NCI-H774 (cell line): ENCODE data around the gene ACACA.

ENCODE experiments used
- DNase-seq: peaks from one replicate; lab custom pipeline; 2025; lab: John Stamatoyannopoulos, UW

ACACA gene

GRCh38 chr17:37131669-37132611 is 274.7 kb downstream of the ACACA start:
- DNase-seq: no peak

GRCh38 chr17:37130984-37131446 is 275.6 kb downstream of the ACACA start:
- DNase-seq: no peak

- DNase-seq: no peak
Measured at GRCh38 chr17:37124821-37125173, 281.8 kb downstream of the ACACA start.

GRCh38 chr17:37123941-37124820 is 282.5 kb downstream of the ACACA start:
- DNase-seq: no peak

- DNase-seq: no peak
Measured at GRCh38 chr17:37123386-37123785, 283.2 kb downstream of the ACACA start.

- DNase-seq: no peak
Measured at GRCh38 chr17:37121616-37122015, 285.0 kb downstream of the ACACA start.

- DNase-seq: no peak
Measured at GRCh38 chr17:37118366-37119137, 288.1 kb downstream of the ACACA start.

- DNase-seq: peak; percentile 15
Measured at GRCh38 chr17:37117373-37118142, 289.1 kb downstream of the ACACA start.

GRCh38 chr17:37116671-37117185 is 289.9 kb downstream of the ACACA start:
- DNase-seq: no peak

GRCh38 chr17:37111329-37111728 is 295.3 kb downstream of the ACACA start:
- DNase-seq: no peak

GRCh38 chr17:37110746-37111145 is 295.9 kb downstream of the ACACA start:
- DNase-seq: no peak

- DNase-seq: no peak
Measured at GRCh38 chr17:37109731-37110710, 296.6 kb downstream of the ACACA start.

GRCh38 chr17:37109106-37109505 is 297.5 kb downstream of the ACACA start:
- DNase-seq: no peak

- no peak for DNase-seq
Measured at GRCh38 chr17:37107406-37108083, 299.1 kb downstream of the ACACA start.

GRCh38 chr17:37106049-37106448 is 300.6 kb downstream of the ACACA start:
- DNase-seq: no peak

- no peak for DNase-seq
Measured at GRCh38 chr17:37103231-37103630, 303.4 kb downstream of the ACACA start.

GRCh38 chr17:37101306-37101705 is 305.3 kb downstream of the ACACA start:
- DNase-seq: no peak

GRCh38 chr17:37100231-37100630 is 306.4 kb downstream of the ACACA start:
- DNase-seq: no peak
